AG20443 (cell line): ENCODE results near the gene GIMAP6.
"Not testable (repeated sequence)": the region's sequence is repeated elsewhere in the genome, so short reads cannot be mapped to it uniquely, and the experiment has no call there.

Experiments used
- DNase-seq: peaks from one replicate; pipeline ENCODE4 v3.0.0; 2012; ENCODE audit warnings: low spot score, mixed read lengths

Gene GIMAP6

GRCh38 chr7:150645259-150646020 lies 13.3 kb upstream of the GIMAP6 start:
- DNase-seq = no peak

- no peak for DNase-seq
These were observed 10.7 kb upstream of the GIMAP6 start for GRCh38 chr7:150642926-150643325.

- DNase-seq = no peak
These were observed 9.7 kb upstream of the GIMAP6 start for GRCh38 chr7:150641854-150642253.

GRCh38 chr7:150633926-150634325 lies 1.7 kb upstream of the GIMAP6 start:
- no peak for DNase-seq

- no peak for DNase-seq
These were observed 930 bp downstream of the GIMAP6 start for GRCh38 chr7:150631084-150631826.

- no peak for DNase-seq
These were observed 2.8 kb downstream of the GIMAP6 start for GRCh38 chr7:150629347-150629746.

- DNase-seq = no peak
These were observed 4.2 kb downstream of the GIMAP6 start for GRCh38 chr7:150627959-150628358.

GRCh38 chr7:150626696-150627095 lies 5.5 kb downstream of the GIMAP6 start:
- no peak for DNase-seq

GRCh38 chr7:150621376-150621775 lies 10.8 kb downstream of the GIMAP6 start:
- DNase-seq = no peak

GRCh38 chr7:150620617-150621371 lies 11.4 kb downstream of the GIMAP6 start:
- no peak for DNase-seq

- DNase-seq = no peak
These were observed 12.1 kb downstream of the GIMAP6 start for GRCh38 chr7:150620061-150620460.

GRCh38 chr7:150615221-150615755 lies 16.9 kb downstream of the GIMAP6 start:
- not testable (repeated sequence) for DNase-seq

- DNase-seq = not testable (repeated sequence)
These were observed 17.8 kb downstream of the GIMAP6 start for GRCh38 chr7:150614426-150614825.

- no peak for DNase-seq
These were observed 18.3 kb downstream of the GIMAP6 start for GRCh38 chr7:150613880-150614279.

- no peak for DNase-seq
These were observed 19.3 kb downstream of the GIMAP6 start for GRCh38 chr7:150612925-150613324.

GRCh38 chr7:150610233-150610632 lies 22.0 kb downstream of the GIMAP6 start:
- DNase-seq = no peak

- DNase-seq = not testable (repeated sequence)
These were observed 28.6 kb downstream of the GIMAP6 start for GRCh38 chr7:150603600-150603999.

GRCh38 chr7:150595361-150595760 lies 36.8 kb downstream of the GIMAP6 start:
- DNase-seq = no peak

GRCh38 chr7:150594805-150595204 lies 37.4 kb downstream of the GIMAP6 start:
- no peak for DNase-seq

- DNase-seq = no peak
These were observed 44.6 kb downstream of the GIMAP6 start for GRCh38 chr7:150587551-150587950.

- no peak for DNase-seq
These were observed 45.4 kb downstream of the GIMAP6 start for GRCh38 chr7:150586785-150587152.

GRCh38 chr7:150586068-150586784 lies 46.0 kb downstream of the GIMAP6 start:
- no peak for DNase-seq
